Neural crest cell (in vitro differentiated cells): ENCODE results near the gene PTRH1. TPM values are rescaled to one million over a fixed set of nuclear protein-coding genes. Genes with fewer than 3 reads are reported as not detected.
A peak's percentile ranks its signal among the peaks of the same experiment; 100 is the strongest.

Experiments
- DNase-seq: peaks from one replicate; pipeline ENCODE4 v3.0.0; 2021; ENCODE audit warnings: low read depth, mixed read lengths, low spot score
- H3K27ac Mint-ChIP-seq: one replicate; pipeline ENCODE4 v1.8.0; 2021; ENCODE audit warnings: mild to moderate bottlenecking, mixed read lengths; ENCODE audit not compliant: unreplicated experiment
- H3K27me3 Mint-ChIP-seq: 2 replicates; pipeline ENCODE4 v1.8.0; 2021; ENCODE audit warnings: low read depth, mild to moderate bottlenecking, mixed read lengths
- H3K36me3 Mint-ChIP-seq: 2 replicates; pipeline ENCODE4 v1.8.0; 2021; ENCODE audit warnings: low read depth, mild to moderate bottlenecking, mixed read lengths
- H3K4me1 Mint-ChIP-seq: 2 replicates; pipeline ENCODE4 v1.8.0; 2021; ENCODE audit warnings: mixed read lengths
- H3K4me3 Mint-ChIP-seq: one replicate; pipeline ENCODE4 v1.8.0; 2021; ENCODE audit warnings: mild to moderate bottlenecking, mixed read lengths
- H3K9me3 Mint-ChIP-seq: 2 replicates; pipeline ENCODE4 v1.8.0; 2021; ENCODE audit warnings: mixed read lengths
- total RNA-seq: library from RNA; stranded (reverse); gene quantifications from 2 replicates; pipeline ENCODE4 v1.2.1, GENCODE V29; 2021
- TF ChIP-seq, protein P1 (sequence below): fragments of 200-600 bp; sonication (generic); conservative IDR thresholded peaks from 2 replicates; pipeline ENCODE4 v1.5.0; 2021; ENCODE audit warnings: antibody characterized with exemption, mild to moderate bottlenecking

Gene PTRH1
- total RNA-seq, 1 donor from 2014 or later = 9.8 TPM

- no peak overlapping the region for H3K27ac Mint-ChIP-seq
- no peaks in the 10 kb centered on the region for H3K36me3 Mint-ChIP-seq
- H3K4me3 Mint-ChIP-seq = no peak overlapping the region
- no peaks in the 10 kb centered on the region for H3K9me3 Mint-ChIP-seq
- DNase-seq = no peak
- TF ChIP-seq, protein P1, sequence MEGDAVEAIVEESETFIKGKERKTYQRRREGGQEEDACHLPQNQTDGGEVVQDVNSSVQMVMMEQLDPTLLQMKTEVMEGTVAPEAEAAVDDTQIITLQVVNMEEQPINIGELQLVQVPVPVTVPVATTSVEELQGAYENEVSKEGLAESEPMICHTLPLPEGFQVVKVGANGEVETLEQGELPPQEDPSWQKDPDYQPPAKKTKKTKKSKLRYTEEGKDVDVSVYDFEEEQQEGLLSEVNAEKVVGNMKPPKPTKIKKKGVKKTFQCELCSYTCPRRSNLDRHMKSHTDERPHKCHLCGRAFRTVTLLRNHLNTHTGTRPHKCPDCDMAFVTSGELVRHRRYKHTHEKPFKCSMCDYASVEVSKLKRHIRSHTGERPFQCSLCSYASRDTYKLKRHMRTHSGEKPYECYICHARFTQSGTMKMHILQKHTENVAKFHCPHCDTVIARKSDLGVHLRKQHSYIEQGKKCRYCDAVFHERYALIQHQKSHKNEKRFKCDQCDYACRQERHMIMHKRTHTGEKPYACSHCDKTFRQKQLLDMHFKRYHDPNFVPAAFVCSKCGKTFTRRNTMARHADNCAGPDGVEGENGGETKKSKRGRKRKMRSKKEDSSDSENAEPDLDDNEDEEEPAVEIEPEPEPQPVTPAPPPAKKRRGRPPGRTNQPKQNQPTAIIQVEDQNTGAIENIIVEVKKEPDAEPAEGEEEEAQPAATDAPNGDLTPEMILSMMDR = no peak
- H3K27me3 Mint-ChIP-seq = no peaks in the 10 kb centered on the region
- H3K4me1 Mint-ChIP-seq = peaks cover 16% of the 10 kb centered on the region
These were observed 17.1 kb downstream of the PTRH1 start for GRCh38 chr9:127698386-127698785.

DNA sequence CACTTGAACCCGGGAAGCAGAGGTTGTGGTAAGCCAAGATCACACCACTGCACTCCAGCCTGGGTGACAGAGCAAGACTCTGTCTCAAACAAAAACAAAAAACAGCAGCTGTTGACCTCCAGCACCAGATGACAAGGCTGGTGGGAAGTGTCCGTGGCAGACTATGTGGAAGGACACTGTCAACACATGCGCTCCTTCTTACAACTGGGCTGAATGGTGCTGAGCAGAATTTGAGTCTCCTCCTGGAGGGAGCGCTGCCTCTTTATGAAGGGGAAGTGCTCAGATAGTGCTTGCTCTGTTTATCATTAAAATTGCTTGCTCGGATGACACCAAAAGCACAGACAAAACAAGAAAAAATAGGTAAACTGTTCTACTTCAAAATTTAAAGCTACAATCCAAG, 17.9 kb downstream of the PTRH1 start:
- H3K9me3 Mint-ChIP-seq = no peaks in the 10 kb centered on the region
- H3K4me1 Mint-ChIP-seq = peaks cover 16% of the 10 kb centered on the region
- no peaks in the 10 kb centered on the region for H3K36me3 Mint-ChIP-seq
- TF ChIP-seq, protein P1 = no peak
- no peak overlapping the region for H3K27ac Mint-ChIP-seq
- H3K4me3 Mint-ChIP-seq = peak overlapping the region; percentile 21
- no peak for DNase-seq
- no peaks in the 10 kb centered on the region for H3K27me3 Mint-ChIP-seq

- Mint-ChIP-seq H3K9me3 (no peaks in the 10 kb centered on the region), H3K36me3 (peaks cover 5% of the 10 kb centered on the region), H3K27me3 (no peaks in the 10 kb centered on the region), H3K4me3 (no peak overlapping the region), H3K27ac (no peak overlapping the region), H3K4me1 (peaks cover 19% of the 10 kb centered on the region)
- no peak for DNase-seq
- TF ChIP-seq, protein P1 = no peak
These were observed 20.4 kb downstream of the PTRH1 start for GRCh38 chr9:127694890-127695720.

DNA sequence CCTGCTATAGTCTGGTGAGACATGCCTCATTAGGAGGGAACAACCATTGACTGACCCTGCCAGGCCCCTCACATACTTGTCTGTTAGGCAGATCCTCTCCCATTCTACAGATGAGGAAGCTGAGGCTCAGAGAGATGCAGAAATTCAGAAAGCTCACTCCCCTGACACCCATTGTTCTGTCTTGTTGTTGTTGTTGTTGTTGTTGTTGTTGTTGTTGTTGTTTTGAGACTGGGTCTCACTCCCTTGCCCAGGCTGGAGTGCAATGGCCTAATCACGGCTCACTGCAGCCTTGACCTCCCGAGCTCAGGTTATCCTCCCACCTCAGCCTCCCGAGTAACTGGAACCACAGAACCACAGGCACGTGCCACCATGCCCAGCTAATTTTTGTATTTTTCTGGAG, 21.8 kb downstream of the PTRH1 start:
- H3K4me1 Mint-ChIP-seq = peaks cover 11% of the 10 kb centered on the region
- H3K4me3 Mint-ChIP-seq = no peak overlapping the region
- no peaks in the 10 kb centered on the region for H3K27me3 Mint-ChIP-seq
- DNase-seq = no peak
- TF ChIP-seq, protein P1 = no peak
- H3K27ac Mint-ChIP-seq = no peak overlapping the region
- H3K36me3 Mint-ChIP-seq = peaks cover 8% of the 10 kb centered on the region
- H3K9me3 Mint-ChIP-seq = no peaks in the 10 kb centered on the region

DNA sequence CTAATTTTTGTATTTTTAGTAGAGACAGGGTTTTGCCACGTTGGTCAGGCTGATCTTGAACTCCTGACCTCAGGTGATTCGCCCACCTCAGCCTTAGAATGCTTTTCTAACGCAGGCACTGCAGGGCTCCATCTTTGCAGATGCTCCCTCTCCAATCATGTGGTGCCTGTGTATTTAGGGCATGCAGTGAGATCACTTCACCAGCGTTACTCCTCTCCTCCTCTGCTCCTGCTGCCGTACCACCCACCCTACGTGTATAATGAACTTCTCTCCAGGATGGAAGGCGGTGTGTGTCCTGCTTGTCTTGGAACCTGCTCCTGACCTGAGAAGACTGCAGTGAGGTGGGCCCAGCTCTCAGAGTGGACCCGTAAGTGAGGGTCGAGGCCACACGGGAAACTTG, 22.3 kb downstream of the PTRH1 start:
- TF ChIP-seq, protein P1 = no peak
- H3K27me3 Mint-ChIP-seq = no peaks in the 10 kb centered on the region
- H3K9me3 Mint-ChIP-seq = no peaks in the 10 kb centered on the region
- H3K36me3 Mint-ChIP-seq = peaks cover 8% of the 10 kb centered on the region
- H3K4me3 Mint-ChIP-seq = no peak overlapping the region
- peaks cover 11% of the 10 kb centered on the region for H3K4me1 Mint-ChIP-seq
- H3K27ac Mint-ChIP-seq = no peak overlapping the region
- DNase-seq = no peak
